Endothelial cell of umbilical vein (primary cell): Measurements from ENCODE around the gene MMP14.
"Not testable (repeated sequence)": the region's sequence is repeated elsewhere in the genome, so short reads cannot be mapped to it uniquely, and the experiment has no call there.

Experiments
- EZH2 ChIP-seq: IDR thresholded peaks from 2 replicates; pipeline ENCODE4 v1.6.1; 2012; ENCODE audit warnings: borderline replicate concordance, low read depth, mild to moderate bottlenecking, moderate library complexity, low read length, inconsistent platforms; ENCODE audit not compliant: severe bottlenecking
- FOS ChIP-seq: IDR thresholded peaks from 2 replicates; pipeline ENCODE4 v1.6.1; 2011; ENCODE audit warnings: mild to moderate bottlenecking, low read length, moderate library complexity, borderline replicate concordance; ENCODE audit not compliant: insufficient read depth
- POLR2A ChIP-seq: IDR thresholded peaks from 2 replicates; pipeline ENCODE4 v1.6.1; 2012; ENCODE audit warnings: low read depth, mild to moderate bottlenecking, control low read depth, low read length
- POLR2AphosphoS5 ChIP-seq: IDR thresholded peaks from 2 replicates; pipeline ENCODE4 v1.6.1; 2012; ENCODE audit warnings: low read depth, mild to moderate bottlenecking, control low read depth, low read length, moderate library complexity; ENCODE audit not compliant: insufficient read depth
- TF ChIP-seq, protein P1 (sequence below), 2 donors: IDR thresholded peaks; 1 replicate in 1 of 2; 2 replicates in 1 of 2; pipeline ENCODE4 v1.5.1; 2011; ENCODE audit warnings: low read length in 2 of 2, mild to moderate bottlenecking in 2 of 2, moderate library complexity in 2 of 2, control low read depth in 1 of 2, inconsistent platforms in 1 of 2, low read depth in 1 of 2; ENCODE audit not compliant: insufficient read depth in 1 of 2; ENCODE audit errors: extremely low read depth in 1 of 2
- TF ChIP-seq, protein P2 (sequence below): IDR thresholded peaks from 2 replicates; pipeline ENCODE4 v1.6.1; 2011; ENCODE audit not compliant: insufficient read depth, insufficient read length

DNA sequence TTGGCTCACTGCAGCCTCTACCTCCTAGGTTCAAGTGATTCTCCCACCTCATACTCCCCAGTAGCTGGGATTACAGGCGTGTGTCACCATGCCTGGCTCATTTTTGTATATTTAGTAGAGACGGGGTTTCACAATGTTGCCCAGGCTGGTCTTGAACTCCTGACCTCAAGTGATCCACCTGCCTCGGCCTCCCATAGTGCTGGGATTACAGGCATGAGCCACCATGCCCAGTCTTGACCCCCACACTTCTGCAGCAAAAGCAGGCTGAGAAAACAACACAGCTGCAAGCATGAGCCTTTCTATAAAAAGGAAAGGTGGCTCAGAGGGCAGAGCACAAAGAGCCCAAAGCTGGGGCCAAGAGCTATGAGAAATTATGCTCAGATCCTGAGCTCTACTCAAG lies 24.0 kb downstream of the MMP14 start:
- TF ChIP-seq, protein P1, sequence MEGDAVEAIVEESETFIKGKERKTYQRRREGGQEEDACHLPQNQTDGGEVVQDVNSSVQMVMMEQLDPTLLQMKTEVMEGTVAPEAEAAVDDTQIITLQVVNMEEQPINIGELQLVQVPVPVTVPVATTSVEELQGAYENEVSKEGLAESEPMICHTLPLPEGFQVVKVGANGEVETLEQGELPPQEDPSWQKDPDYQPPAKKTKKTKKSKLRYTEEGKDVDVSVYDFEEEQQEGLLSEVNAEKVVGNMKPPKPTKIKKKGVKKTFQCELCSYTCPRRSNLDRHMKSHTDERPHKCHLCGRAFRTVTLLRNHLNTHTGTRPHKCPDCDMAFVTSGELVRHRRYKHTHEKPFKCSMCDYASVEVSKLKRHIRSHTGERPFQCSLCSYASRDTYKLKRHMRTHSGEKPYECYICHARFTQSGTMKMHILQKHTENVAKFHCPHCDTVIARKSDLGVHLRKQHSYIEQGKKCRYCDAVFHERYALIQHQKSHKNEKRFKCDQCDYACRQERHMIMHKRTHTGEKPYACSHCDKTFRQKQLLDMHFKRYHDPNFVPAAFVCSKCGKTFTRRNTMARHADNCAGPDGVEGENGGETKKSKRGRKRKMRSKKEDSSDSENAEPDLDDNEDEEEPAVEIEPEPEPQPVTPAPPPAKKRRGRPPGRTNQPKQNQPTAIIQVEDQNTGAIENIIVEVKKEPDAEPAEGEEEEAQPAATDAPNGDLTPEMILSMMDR (IDR thresholded peaks at IDR 0.05; ENCODE audit: extremely low read depth in 1 of 2, insufficient read depth in 1 of 2, low read depth in 1 of 2, low read length in 2 of 2), result not testable (repeated sequence)
- not testable (repeated sequence) for TF ChIP-seq POLR2AphosphoS5, EZH2, POLR2A, FOS
- TF ChIP-seq, protein P2, sequence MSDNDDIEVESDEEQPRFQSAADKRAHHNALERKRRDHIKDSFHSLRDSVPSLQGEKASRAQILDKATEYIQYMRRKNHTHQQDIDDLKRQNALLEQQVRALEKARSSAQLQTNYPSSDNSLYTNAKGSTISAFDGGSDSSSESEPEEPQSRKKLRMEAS, result not testable (repeated sequence)
